C4-2B (cell line): ENCODE results near the gene SIX5.

Experiments used
- ZFX ChIP-seq: fragments of 450-650 bp; IDR thresholded peaks from 2 replicates; pipeline ENCODE4 v1.6.1; 2017
- TF ChIP-seq, protein P1 (sequence below): fragments of 450-650 bp; conservative IDR thresholded peaks from 2 replicates; pipeline ENCODE4 v1.5.1; 2017; ENCODE audit warnings: mild to moderate bottlenecking

DNA sequence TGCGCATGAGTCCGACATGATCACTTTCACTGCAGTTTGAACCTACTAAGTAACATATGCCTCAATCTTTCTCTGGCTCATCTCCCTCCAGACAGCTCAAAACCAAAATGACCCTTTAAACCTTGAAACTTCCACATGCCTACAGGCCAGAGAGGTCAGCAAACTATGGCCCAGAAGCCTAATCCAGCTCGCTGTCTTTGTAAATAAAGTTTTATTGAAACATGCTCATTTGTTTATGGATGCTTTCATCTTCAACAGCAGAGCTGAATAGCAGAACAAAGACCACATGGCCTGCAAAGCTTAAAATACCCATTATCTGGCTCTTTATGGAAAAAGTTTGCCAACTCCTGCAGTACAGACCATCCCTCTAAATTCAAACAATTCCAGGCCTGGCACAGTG lies 53.9 kb downstream of the SIX5 start:
- TF ChIP-seq, protein P1, sequence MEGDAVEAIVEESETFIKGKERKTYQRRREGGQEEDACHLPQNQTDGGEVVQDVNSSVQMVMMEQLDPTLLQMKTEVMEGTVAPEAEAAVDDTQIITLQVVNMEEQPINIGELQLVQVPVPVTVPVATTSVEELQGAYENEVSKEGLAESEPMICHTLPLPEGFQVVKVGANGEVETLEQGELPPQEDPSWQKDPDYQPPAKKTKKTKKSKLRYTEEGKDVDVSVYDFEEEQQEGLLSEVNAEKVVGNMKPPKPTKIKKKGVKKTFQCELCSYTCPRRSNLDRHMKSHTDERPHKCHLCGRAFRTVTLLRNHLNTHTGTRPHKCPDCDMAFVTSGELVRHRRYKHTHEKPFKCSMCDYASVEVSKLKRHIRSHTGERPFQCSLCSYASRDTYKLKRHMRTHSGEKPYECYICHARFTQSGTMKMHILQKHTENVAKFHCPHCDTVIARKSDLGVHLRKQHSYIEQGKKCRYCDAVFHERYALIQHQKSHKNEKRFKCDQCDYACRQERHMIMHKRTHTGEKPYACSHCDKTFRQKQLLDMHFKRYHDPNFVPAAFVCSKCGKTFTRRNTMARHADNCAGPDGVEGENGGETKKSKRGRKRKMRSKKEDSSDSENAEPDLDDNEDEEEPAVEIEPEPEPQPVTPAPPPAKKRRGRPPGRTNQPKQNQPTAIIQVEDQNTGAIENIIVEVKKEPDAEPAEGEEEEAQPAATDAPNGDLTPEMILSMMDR, result no peak
- no peak for TF ChIP-seq ZFX
